Measurements from ENCODE around the gene PIK3R3.

Gene PIK3R3

DNA sequence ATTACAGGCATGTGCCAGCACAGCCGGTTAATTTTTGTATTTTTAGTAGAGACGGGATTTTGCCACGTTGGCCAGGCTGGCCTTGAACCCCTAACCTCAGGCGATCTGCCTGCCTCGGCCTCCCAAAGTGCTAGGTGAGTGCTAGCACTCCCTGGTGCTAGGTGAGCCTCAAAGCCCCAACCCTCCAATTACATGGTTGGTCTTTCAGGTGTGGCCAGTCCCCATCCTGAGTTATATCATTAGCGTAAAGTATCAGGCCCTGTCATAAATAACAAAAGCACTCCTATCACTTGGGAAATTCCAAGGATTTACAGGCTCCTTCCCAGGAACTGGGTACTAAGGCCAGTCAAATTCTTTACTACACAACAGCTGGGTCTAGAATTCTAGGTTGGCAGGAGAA lies 138.0 kb downstream of the PIK3R3 start:
- in situ Hi-C loops (cut with MboI; ENCODE audit: low sequenced_read_pairs, unreplicated experiment): no loop called here
- no peak for DNase-seq (ENCODE audit: low spot score)
- TF ChIP-seq, protein P1, sequence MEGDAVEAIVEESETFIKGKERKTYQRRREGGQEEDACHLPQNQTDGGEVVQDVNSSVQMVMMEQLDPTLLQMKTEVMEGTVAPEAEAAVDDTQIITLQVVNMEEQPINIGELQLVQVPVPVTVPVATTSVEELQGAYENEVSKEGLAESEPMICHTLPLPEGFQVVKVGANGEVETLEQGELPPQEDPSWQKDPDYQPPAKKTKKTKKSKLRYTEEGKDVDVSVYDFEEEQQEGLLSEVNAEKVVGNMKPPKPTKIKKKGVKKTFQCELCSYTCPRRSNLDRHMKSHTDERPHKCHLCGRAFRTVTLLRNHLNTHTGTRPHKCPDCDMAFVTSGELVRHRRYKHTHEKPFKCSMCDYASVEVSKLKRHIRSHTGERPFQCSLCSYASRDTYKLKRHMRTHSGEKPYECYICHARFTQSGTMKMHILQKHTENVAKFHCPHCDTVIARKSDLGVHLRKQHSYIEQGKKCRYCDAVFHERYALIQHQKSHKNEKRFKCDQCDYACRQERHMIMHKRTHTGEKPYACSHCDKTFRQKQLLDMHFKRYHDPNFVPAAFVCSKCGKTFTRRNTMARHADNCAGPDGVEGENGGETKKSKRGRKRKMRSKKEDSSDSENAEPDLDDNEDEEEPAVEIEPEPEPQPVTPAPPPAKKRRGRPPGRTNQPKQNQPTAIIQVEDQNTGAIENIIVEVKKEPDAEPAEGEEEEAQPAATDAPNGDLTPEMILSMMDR (IDR thresholded peaks at IDR 0.05; ENCODE audit: borderline replicate concordance, control extremely low read depth, extremely low read depth, insufficient read depth, missing control alignments): no peak
